Keratinocyte (primary cell): ENCODE data around the gene FGF22.
"Not testable (repeated sequence)": the region's sequence is repeated elsewhere in the genome, so short reads cannot be mapped to it uniquely, and the experiment has no call there.

Experiments
- EZH2 ChIP-seq: IDR thresholded peaks from one replicate; pipeline ENCODE4 v1.6.1; 2012; ENCODE audit warnings: inconsistent platforms, mild to moderate bottlenecking, low read length, moderate library complexity
- TF ChIP-seq, protein P1 (sequence below), 3 experiments: IDR thresholded peaks in 1 of 3; conservative IDR thresholded peaks in 1 of 3; optimal IDR thresholded peaks in 1 of 3; 2 replicates in 2 of 3; 3 replicates in 1 of 3; pipeline versions ENCODE3 to v1.5.1; 2011; ENCODE audit warnings: low read length in 3 of 3, mild to moderate bottlenecking in 3 of 3, moderate library complexity in 2 of 3, control low read depth in 1 of 3, inconsistent platforms in 1 of 3; ENCODE audit not compliant: insufficient read depth in 2 of 3; ENCODE audit errors: extremely low read depth in 1 of 3

DNA sequence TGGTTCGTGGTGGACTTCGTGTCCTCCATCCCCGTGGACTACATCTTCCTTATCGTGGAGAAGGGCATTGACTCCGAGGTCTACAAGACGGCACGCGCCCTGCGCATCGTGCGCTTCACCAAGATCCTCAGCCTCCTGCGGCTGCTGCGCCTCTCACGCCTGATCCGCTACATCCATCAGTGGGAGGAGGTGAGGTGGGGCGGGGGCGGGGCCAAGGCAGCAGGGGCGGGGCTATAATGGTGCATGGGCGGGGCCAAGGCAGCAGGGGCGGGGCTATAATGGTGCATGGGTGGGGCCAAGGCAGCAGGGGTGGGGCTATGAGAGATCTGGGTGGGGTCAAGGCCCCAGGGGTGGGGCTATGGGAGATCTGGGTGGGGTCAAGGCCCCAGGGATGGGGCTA lies 35.9 kb upstream of the FGF22 start:
- TF ChIP-seq, protein P1, sequence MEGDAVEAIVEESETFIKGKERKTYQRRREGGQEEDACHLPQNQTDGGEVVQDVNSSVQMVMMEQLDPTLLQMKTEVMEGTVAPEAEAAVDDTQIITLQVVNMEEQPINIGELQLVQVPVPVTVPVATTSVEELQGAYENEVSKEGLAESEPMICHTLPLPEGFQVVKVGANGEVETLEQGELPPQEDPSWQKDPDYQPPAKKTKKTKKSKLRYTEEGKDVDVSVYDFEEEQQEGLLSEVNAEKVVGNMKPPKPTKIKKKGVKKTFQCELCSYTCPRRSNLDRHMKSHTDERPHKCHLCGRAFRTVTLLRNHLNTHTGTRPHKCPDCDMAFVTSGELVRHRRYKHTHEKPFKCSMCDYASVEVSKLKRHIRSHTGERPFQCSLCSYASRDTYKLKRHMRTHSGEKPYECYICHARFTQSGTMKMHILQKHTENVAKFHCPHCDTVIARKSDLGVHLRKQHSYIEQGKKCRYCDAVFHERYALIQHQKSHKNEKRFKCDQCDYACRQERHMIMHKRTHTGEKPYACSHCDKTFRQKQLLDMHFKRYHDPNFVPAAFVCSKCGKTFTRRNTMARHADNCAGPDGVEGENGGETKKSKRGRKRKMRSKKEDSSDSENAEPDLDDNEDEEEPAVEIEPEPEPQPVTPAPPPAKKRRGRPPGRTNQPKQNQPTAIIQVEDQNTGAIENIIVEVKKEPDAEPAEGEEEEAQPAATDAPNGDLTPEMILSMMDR (optimal IDR thresholded peaks at IDR 0.05 in 1 of 3, IDR thresholded peaks at IDR 0.05 in 1 of 3, conservative IDR thresholded peaks at IDR 0.05 in 1 of 3; ENCODE audit: extremely low read depth in 1 of 3, insufficient read depth in 2 of 3, low read length in 3 of 3) = not testable (repeated sequence)
- TF ChIP-seq EZH2 = not testable (repeated sequence)
